Measurements from ENCODE around the gene TYSND1.
"Not testable (repeated sequence)": the region's sequence is repeated elsewhere in the genome, so short reads cannot be mapped to it uniquely, and the experiment has no call there.

The TYSND1 gene, protein sequence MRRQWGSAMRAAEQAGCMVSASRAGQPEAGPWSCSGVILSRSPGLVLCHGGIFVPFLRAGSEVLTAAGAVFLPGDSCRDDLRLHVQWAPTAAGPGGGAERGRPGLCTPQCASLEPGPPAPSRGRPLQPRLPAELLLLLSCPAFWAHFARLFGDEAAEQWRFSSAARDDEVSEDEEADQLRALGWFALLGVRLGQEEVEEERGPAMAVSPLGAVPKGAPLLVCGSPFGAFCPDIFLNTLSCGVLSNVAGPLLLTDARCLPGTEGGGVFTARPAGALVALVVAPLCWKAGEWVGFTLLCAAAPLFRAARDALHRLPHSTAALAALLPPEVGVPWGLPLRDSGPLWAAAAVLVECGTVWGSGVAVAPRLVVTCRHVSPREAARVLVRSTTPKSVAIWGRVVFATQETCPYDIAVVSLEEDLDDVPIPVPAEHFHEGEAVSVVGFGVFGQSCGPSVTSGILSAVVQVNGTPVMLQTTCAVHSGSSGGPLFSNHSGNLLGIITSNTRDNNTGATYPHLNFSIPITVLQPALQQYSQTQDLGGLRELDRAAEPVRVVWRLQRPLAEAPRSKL

DNA sequence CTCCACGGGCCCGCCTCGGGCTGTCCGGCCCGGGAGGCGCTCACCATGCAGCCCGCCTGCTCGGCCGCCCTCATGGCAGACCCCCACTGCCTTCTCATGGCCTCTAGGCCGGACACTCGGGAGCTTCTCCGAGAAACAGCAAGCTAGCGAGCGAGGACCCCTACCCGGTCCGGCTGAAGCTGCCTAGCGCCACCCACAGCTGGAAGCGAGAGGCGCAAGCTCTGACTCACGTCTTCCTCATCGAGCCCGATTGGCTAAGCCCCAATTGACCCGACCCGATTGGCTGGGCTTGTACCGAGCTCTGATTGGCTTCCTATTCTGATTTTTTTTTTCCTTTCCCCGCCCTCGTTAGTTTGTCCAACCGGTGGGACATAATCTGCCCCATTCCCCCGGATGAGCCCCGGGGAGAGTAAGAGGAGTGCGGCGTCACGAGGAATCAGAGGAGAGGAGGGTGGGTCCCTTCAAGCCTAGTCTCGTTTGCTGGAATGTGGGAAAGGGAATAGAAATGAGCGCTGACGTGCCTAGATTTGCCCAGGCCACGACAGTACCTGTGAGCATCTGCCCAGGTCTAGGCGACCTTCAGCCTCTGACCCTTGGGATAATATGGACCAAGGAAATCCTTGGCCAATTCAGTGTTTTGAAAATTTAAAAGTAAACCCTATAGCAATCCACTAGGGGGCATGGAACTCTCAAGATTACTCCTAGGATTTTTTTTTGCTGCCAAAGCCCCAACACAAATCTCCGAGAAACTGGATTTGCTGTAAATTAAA lies at the start of gene TYSND1:
TSS of gene TYSND1 (minus strand) at position 212 of the 770 bp plus-strand sequence. CDS start at position 98, 114 bp downstream.
- Histone ChIP-seq H3K9me3 (ENCODE audit: control insufficient read depth, insufficient read depth, low read length) (no peaks in the 10 kb centered on the region), H3K36me3 (ENCODE audit: insufficient read depth, low read length) (peaks cover 2% of the 10 kb centered on the region), H3K4me1 (ENCODE audit: insufficient read depth, low read length) (no peaks in the 10 kb centered on the region; the same call in 1 of the 2 replicates), H3K9ac (ENCODE audit: low read depth, low read length) (peak within 1 kb of the TSS; percentile 64)

GRCh38 chr10:70193391-70193844 lies 46.9 kb upstream of the TYSND1 start:
- no peaks in the 10 kb centered on the region; the same call in 1 of the 2 replicates for H3K4me1 ChIP-seq (ENCODE audit: insufficient read depth, low read length)
- no peak overlapping the region for H3K9ac ChIP-seq (ENCODE audit: low read depth, low read length)
- no peaks in the 10 kb centered on the region for H3K9me3 ChIP-seq (ENCODE audit: control insufficient read depth, insufficient read depth, low read length)
- no peaks in the 10 kb centered on the region for H3K36me3 ChIP-seq (ENCODE audit: insufficient read depth, low read length)

DNA sequence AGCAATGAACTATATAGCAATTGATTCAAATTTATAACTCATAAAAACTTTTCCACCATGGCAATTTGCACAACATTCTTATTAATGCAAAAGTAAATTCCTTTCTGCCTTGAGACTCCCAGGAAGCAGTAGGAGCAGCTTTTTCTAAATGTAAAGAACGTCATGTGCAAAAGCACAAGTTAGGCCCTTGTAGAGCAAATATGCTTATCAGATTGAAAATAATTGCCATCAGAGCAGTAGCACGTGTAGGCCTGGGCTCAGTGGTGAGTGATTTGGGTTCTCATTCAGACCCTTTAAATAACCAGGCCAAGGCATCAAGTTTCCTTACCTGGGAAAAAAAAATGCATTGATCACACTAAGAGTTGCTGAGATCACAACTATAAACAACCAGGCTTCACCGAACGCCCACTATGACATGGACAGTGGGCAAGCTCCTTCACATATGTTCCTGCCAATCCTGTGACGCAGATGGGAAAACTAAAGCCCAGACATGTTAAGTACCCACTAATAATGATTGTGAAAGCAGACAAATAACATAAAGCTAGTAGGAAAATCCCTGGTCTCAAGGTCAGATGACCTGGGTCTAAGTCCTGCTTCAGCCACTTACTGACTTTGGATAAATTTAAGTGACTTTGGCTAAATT lies 45.9 kb upstream of the TYSND1 start:
- no peaks in the 10 kb centered on the region for H3K9me3 ChIP-seq (ENCODE audit: control insufficient read depth, insufficient read depth, low read length)
- H3K9ac ChIP-seq (ENCODE audit: low read depth, low read length): no peak overlapping the region
- no peaks in the 10 kb centered on the region; the same call in 1 of the 2 replicates for H3K4me1 ChIP-seq (ENCODE audit: insufficient read depth, low read length)
- H3K36me3 ChIP-seq (ENCODE audit: insufficient read depth, low read length): no peaks in the 10 kb centered on the region

DNA sequence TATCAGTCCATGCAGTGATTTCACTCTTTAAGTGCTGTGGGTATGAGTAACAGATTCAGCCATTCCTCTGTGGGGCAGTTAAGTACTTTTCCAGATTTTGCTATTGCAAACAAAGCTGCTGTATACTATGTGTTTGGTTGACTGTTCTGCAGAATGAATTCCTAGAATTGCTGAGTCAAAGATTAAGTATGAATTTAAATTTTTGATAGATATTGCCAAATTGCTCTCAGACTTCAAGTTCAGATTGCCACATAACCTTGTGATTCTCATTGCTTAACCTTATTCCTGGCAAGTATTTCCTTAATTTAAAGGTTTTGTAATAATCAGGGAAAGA lies 45.4 kb upstream of the TYSND1 start:
- H3K9ac ChIP-seq (ENCODE audit: low read depth, low read length): no peak overlapping the region
- H3K9me3 ChIP-seq (ENCODE audit: control insufficient read depth, insufficient read depth, low read length): no peaks in the 10 kb centered on the region
- H3K4me1 ChIP-seq (ENCODE audit: insufficient read depth, low read length): no peaks in the 10 kb centered on the region; the same call in 1 of the 2 replicates
- H3K36me3 ChIP-seq (ENCODE audit: insufficient read depth, low read length): no peaks in the 10 kb centered on the region

GRCh38 chr10:70191161-70191971 lies 44.9 kb upstream of the TYSND1 start:
- Histone ChIP-seq H3K9ac (ENCODE audit: low read depth, low read length) (no peak overlapping the region), H3K9me3 (ENCODE audit: control insufficient read depth, insufficient read depth, low read length) (no peaks in the 10 kb centered on the region), H3K4me1 (ENCODE audit: insufficient read depth, low read length) (no peaks in the 10 kb centered on the region; the same call in 1 of the 2 replicates), H3K36me3 (ENCODE audit: insufficient read depth, low read length) (no peaks in the 10 kb centered on the region)

DNA sequence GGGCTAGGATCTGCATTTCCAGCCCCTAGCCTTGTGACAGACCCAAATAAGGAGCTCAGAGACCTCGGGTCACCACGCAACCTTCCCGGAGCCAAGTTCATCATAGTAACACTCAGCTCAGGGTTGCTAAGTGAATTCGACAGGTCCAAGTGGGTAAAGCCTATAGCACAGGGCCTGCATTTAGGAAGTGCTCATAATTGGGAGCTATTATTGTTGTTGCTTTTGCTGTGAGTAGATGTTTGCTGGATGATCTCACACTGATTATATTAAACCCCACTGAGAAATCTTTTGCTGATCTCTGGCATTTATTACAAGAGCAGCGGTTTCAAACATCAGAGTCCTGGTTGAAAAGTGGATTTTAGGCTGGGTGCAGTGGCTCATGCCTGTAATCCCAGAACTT lies 44.1 kb upstream of the TYSND1 start:
- no peaks in the 10 kb centered on the region for H3K36me3 ChIP-seq (ENCODE audit: insufficient read depth, low read length)
- no peak overlapping the region for H3K9ac ChIP-seq (ENCODE audit: low read depth, low read length)
- no peaks in the 10 kb centered on the region for H3K9me3 ChIP-seq (ENCODE audit: control insufficient read depth, insufficient read depth, low read length)
- H3K4me1 ChIP-seq (ENCODE audit: insufficient read depth, low read length): no peaks in the 10 kb centered on the region; the same call in 1 of the 2 replicates

DNA sequence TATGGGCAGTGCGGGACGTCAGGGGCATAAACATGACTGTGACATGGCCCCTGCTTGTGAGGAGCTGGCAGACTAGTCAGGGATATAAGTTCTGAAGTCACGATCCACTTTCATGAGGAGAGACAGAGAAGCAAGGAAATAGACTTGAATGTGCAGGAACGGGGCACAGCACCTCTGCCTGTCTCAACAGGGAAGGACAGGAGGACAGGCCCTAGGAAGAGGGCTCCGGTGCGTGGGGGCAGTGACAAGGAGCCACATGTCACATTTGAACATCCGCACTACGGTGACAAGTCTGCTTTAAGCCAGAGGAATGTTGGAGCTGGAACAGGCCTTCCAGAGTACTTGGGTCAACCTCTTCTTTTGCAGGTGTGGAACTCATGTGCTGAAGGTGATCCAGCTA lies 43.6 kb upstream of the TYSND1 start:
- no peaks in the 10 kb centered on the region for H3K9me3 ChIP-seq (ENCODE audit: control insufficient read depth, insufficient read depth, low read length)
- no peaks in the 10 kb centered on the region for H3K36me3 ChIP-seq (ENCODE audit: insufficient read depth, low read length)
- no peaks in the 10 kb centered on the region; the same call in 1 of the 2 replicates for H3K4me1 ChIP-seq (ENCODE audit: insufficient read depth, low read length)
- no peak overlapping the region for H3K9ac ChIP-seq (ENCODE audit: low read depth, low read length)

GRCh38 chr10:70188768-70189167 lies 42.3 kb upstream of the TYSND1 start:
- Histone ChIP-seq H3K4me1 (ENCODE audit: insufficient read depth, low read length) (no peaks in the 10 kb centered on the region; the same call in 1 of the 2 replicates), H3K9me3 (ENCODE audit: control insufficient read depth, insufficient read depth, low read length) (no peaks in the 10 kb centered on the region), H3K36me3 (ENCODE audit: insufficient read depth, low read length) (no peaks in the 10 kb centered on the region), H3K9ac (ENCODE audit: low read depth, low read length) (no peak overlapping the region)

DNA sequence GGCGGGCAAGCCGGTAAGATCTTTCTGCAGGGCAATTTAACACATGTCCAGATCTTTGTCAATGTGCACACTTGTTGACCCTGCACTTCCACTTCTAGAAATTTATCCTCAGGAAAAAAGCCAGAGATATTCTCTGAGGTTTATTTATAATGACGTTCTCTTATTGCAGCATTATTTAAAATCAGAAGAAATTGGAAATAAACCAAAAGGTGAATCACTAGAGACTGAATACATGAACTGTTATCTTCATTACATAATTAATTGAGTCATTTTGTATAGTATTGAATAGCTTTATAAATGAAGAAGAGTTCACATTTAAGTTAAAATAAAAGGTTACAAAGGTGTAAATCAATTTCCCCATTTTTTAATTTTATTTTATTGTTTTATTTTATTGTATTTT lies 40.1 kb upstream of the TYSND1 start:
- H3K4me1 ChIP-seq (ENCODE audit: insufficient read depth, low read length): no peaks in the 10 kb centered on the region
- H3K36me3 ChIP-seq (ENCODE audit: insufficient read depth, low read length): no peaks in the 10 kb centered on the region
- H3K9ac ChIP-seq (ENCODE audit: low read depth, low read length): no peak overlapping the region
- H3K9me3 ChIP-seq (ENCODE audit: control insufficient read depth, insufficient read depth, low read length): no peaks in the 10 kb centered on the region

DNA sequence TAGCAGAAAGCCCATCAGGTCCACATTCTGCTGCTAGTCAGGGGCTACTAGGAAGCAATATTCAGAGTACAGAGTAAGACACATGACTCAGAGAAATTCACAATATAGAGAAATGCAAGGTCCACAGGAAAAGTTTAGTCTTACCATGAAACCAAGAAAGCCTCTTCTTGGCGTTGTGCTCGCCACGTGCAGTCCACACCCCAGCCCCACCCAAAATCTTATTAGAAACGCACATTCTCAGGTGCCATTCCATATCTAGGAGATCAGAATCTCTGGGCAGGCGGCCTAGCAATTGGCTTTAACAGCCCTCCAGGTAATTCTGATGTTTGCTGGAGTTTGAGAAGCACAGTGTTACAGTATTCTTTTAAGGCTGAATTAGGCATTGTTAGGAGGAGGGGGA lies 39.6 kb upstream of the TYSND1 start:
- Histone ChIP-seq H3K9ac (ENCODE audit: low read depth, low read length) (no peak overlapping the region), H3K9me3 (ENCODE audit: control insufficient read depth, insufficient read depth, low read length) (no peaks in the 10 kb centered on the region), H3K36me3 (ENCODE audit: insufficient read depth, low read length) (no peaks in the 10 kb centered on the region), H3K4me1 (ENCODE audit: insufficient read depth, low read length) (no peaks in the 10 kb centered on the region)

GRCh38 chr10:70183304-70183703 lies 36.8 kb upstream of the TYSND1 start:
- Histone ChIP-seq H3K9ac (ENCODE audit: low read depth, low read length) (no peak overlapping the region), H3K4me1 (ENCODE audit: insufficient read depth, low read length) (no peaks in the 10 kb centered on the region), H3K36me3 (ENCODE audit: insufficient read depth, low read length) (no peaks in the 10 kb centered on the region), H3K9me3 (ENCODE audit: control insufficient read depth, insufficient read depth, low read length) (0 out of 2 replicates have a peak, but pooled peaks cover 5% of the 10 kb centered on the region)

GRCh38 chr10:70179209-70179608 lies 32.7 kb upstream of the TYSND1 start:
- not testable (repeated sequence) for H3K36me3 ChIP-seq (ENCODE audit: insufficient read depth, low read length); H3K4me1 ChIP-seq (ENCODE audit: insufficient read depth, low read length); H3K9me3 ChIP-seq (ENCODE audit: control insufficient read depth, insufficient read depth, low read length); H3K9ac ChIP-seq (ENCODE audit: low read depth, low read length)

GRCh38 chr10:70178139-70178725 lies 31.7 kb upstream of the TYSND1 start:
- H3K9me3 ChIP-seq (ENCODE audit: control insufficient read depth, insufficient read depth, low read length): 0 out of 2 replicates have a peak, but pooled peaks cover 5% of the 10 kb centered on the region

More at GRCh38 chr10:70178139-70178725, 31.7 kb upstream of the TYSND1 start:
- Histone ChIP-seq H3K9ac (ENCODE audit: low read depth, low read length) (no peak overlapping the region), H3K36me3 (ENCODE audit: insufficient read depth, low read length) (no peaks in the 10 kb centered on the region), H3K4me1 (ENCODE audit: insufficient read depth, low read length) (no peaks in the 10 kb centered on the region)
